Mesenchymal stem cell (in vitro differentiated cells and primary cell): ENCODE measurements around the gene OR9A2.

ENCODE experiments used
- DNase-seq: peaks from one replicate; pipeline ENCODE4 v3.0.0-alpha.2; 2013
- H2AFZ ChIP-seq: one replicate; pipeline ENCODE4 v1.6.1; 2013; ENCODE audit warnings: low read depth, mild to moderate bottlenecking, control low read depth, inconsistent platforms, low read length, moderate library complexity
- H2AK5ac ChIP-seq: 2 replicates; pipeline ENCODE4 v1.6.1; 2013; ENCODE audit warnings: low read length, moderate library complexity, mild to moderate bottlenecking, inconsistent platforms; ENCODE audit not compliant: severe bottlenecking
- H2BK120ac ChIP-seq: one replicate; pipeline ENCODE4 v1.6.1; 2013; ENCODE audit warnings: low read depth, mild to moderate bottlenecking, inconsistent platforms, low read length, moderate library complexity
- H2BK12ac ChIP-seq, 2 experiments: one replicate each; pipeline ENCODE4 v1.6.1; 2013; ENCODE audit warnings: inconsistent platforms in 2 of 2, low read length in 2 of 2, mild to moderate bottlenecking in 2 of 2, moderate library complexity in 2 of 2, control low read depth in 1 of 2
- H2BK15ac ChIP-seq: one replicate; pipeline ENCODE4 v1.6.1; 2013; ENCODE audit warnings: mild to moderate bottlenecking, low read depth, inconsistent platforms; ENCODE audit not compliant: poor library complexity, severe bottlenecking
- H2BK5ac ChIP-seq: 2 replicates; pipeline ENCODE4 v1.6.1; 2013; ENCODE audit warnings: low read depth, mild to moderate bottlenecking, low read length, control low read depth, inconsistent platforms; ENCODE audit not compliant: poor library complexity, severe bottlenecking
- H3K14ac ChIP-seq, 2 experiments: one replicate each; pipeline ENCODE4 v1.6.1; 2013; ENCODE audit warnings: inconsistent platforms in 2 of 2, low read length in 2 of 2, control low read depth in 1 of 2, mild to moderate bottlenecking in 1 of 2, moderate library complexity in 1 of 2
- H3K18ac ChIP-seq, 2 experiments: one replicate each; pipeline ENCODE4 v1.6.1; 2013; ENCODE audit warnings: inconsistent platforms in 2 of 2, low read length in 2 of 2, control low read depth in 1 of 2, low read depth in 1 of 2, mild to moderate bottlenecking in 1 of 2
- H3K23ac ChIP-seq, 2 experiments: one replicate each; pipeline ENCODE4 v1.6.1; 2013; ENCODE audit warnings: inconsistent platforms in 2 of 2, low read length in 2 of 2, mild to moderate bottlenecking in 2 of 2, moderate library complexity in 2 of 2, control low read depth in 1 of 2
- H3K27ac ChIP-seq: 2 replicates; pipeline ENCODE4 v1.5.1; 2013; ENCODE audit warnings: mild to moderate bottlenecking, moderate library complexity, low read length, control low read depth, inconsistent platforms; ENCODE audit not compliant: poor library complexity, severe bottlenecking
- H3K27me3 ChIP-seq, 2 experiments: 2 replicates each; pipeline versions ENCODE4 v1.6.1 to v1.7.0; 2013; ENCODE audit warnings: low read length in 2 of 2, mild to moderate bottlenecking in 2 of 2, moderate library complexity in 2 of 2, control low read depth in 1 of 2, inconsistent platforms in 1 of 2; ENCODE audit not compliant: control insufficient read depth in 1 of 2, insufficient read depth in 1 of 2
- H3K36me3 ChIP-seq, 2 experiments: 2 replicates each; pipeline versions ENCODE4 v1.6.1 to v1.7.0; 2013; ENCODE audit warnings: low read length in 2 of 2, control low read depth in 1 of 2, inconsistent platforms in 1 of 2, low read depth in 1 of 2, mild to moderate bottlenecking in 1 of 2; ENCODE audit not compliant: insufficient read depth in 2 of 2, control insufficient read depth in 1 of 2
- H3K4ac ChIP-seq, 2 experiments: one replicate each; pipeline ENCODE4 v1.6.1; 2013; ENCODE audit warnings: inconsistent platforms in 2 of 2, low read length in 2 of 2, mild to moderate bottlenecking in 2 of 2, moderate library complexity in 2 of 2, control low read depth in 1 of 2, low read depth in 1 of 2
- H3K4me1 ChIP-seq: 2 replicates; pipeline ENCODE4 v1.6.1; 2013; ENCODE audit warnings: low read depth, low read length, control low read depth; ENCODE audit not compliant: control insufficient read depth, insufficient read depth
- H3K4me2 ChIP-seq: 2 replicates; pipeline ENCODE4 v1.6.1; 2013; ENCODE audit warnings: low read length, mild to moderate bottlenecking, inconsistent platforms; ENCODE audit not compliant: poor library complexity, severe bottlenecking
- H3K4me3 ChIP-seq, 2 experiments: 2 replicates each; pipeline versions ENCODE4 v1.5.1 to v1.7.0; 2013; ENCODE audit warnings: low read length in 2 of 2, mild to moderate bottlenecking in 2 of 2, control low read depth in 1 of 2, low read depth in 1 of 2; ENCODE audit not compliant: insufficient read depth in 1 of 2
- H3K79me1 ChIP-seq: replicated peaks from 2 replicates; pipeline ENCODE4 v1.6.1; 2013; ENCODE audit warnings: mild to moderate bottlenecking, control low read depth, low read length, inconsistent platforms; ENCODE audit not compliant: poor library complexity, severe bottlenecking
- H3K9ac ChIP-seq: 2 replicates; pipeline ENCODE4 v1.7.0; 2013; ENCODE audit warnings: mild to moderate bottlenecking, low read length, moderate library complexity
- H3K9me3 ChIP-seq: 2 replicates; pipeline ENCODE4 v1.7.0; 2013; ENCODE audit warnings: mild to moderate bottlenecking, low read length; ENCODE audit not compliant: control insufficient read depth
- H4K8ac ChIP-seq: one replicate; pipeline ENCODE4 v1.6.1; 2013; ENCODE audit warnings: inconsistent platforms, mild to moderate bottlenecking, low read length, moderate library complexity
- H4K91ac ChIP-seq: one replicate; pipeline ENCODE4 v1.6.1; 2013; ENCODE audit warnings: mild to moderate bottlenecking, low read length, inconsistent platforms
- WGBS: methylation state at CpG from one replicate; pipeline ENCODE4 v1.1.7; 2013; ENCODE audit warnings: mixed read lengths; 5-methylcytosine and 5-hydroxymethylcytosine counted together

OR9A2 gene

DNA sequence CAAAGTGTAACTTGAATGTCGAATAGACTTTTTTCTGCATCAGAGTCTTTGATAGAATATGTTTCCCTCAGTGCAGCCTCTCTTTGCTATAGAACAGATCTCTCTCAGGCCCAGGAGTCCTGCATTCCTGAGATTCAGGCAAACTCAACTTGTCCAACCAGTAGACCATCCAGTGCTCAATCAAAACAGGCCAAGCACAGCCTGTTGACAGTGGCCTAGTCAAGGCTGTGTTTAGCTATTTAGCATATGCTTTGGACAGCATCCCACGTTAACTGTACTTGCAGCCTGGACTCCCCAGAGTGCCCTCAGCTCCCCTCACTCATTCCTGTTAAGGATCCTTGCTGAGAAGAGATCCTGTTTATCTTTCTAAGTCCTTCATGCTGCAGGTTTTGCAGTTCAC lies 41.5 kb upstream of the OR9A2 start:
- Histone ChIP-seq H4K8ac (no peak overlapping the region), H2AFZ (no peak overlapping the region), H3K4ac (no peak overlapping the region), H3K27me3 (peaks cover 0 to 2% of the 10 kb centered on the region in 2 experiments), H2BK12ac (no peak overlapping the region), H4K91ac (no peak overlapping the region), H2BK120ac (no peak overlapping the region), H3K4me1 (no peaks in the 10 kb centered on the region), H3K9ac (no peak overlapping the region), H2AK5ac (no peak overlapping the region), H2BK5ac (no peak overlapping the region), H3K4me3 (no peak overlapping the region), H3K79me1 (no peaks in the 10 kb centered on the region), H2BK15ac (no peak overlapping the region), H3K9me3 (no peaks in the 10 kb centered on the region), H3K27ac (no peak overlapping the region), H3K23ac (no peak overlapping the region), H3K4me2 (no peak overlapping the region), H3K14ac (no peak overlapping the region), H3K36me3 (no peaks in the 10 kb centered on the region), H3K18ac (no peak overlapping the region)
- WGBS, result 61% methylated on average over 2 of the region's 2 CpGs
- no peak for DNase-seq

GRCh38 chr7:143063741-143064140 lies 36.8 kb upstream of the OR9A2 start:
- Histone ChIP-seq H2BK5ac (no peak overlapping the region), H3K14ac (no peak overlapping the region), H3K9me3 (no peaks in the 10 kb centered on the region), H2AK5ac (no peak overlapping the region), H2BK12ac (no peak overlapping the region), H2AFZ (no peak overlapping the region), H3K27ac (no peak overlapping the region), H3K9ac (no peak overlapping the region), H3K4me3 (no peak overlapping the region), H3K4me2 (no peak overlapping the region), H3K79me1 (no peaks in the 10 kb centered on the region), H2BK120ac (no peak overlapping the region), H4K8ac (no peak overlapping the region), H2BK15ac (no peak overlapping the region), H3K36me3 (no peaks in the 10 kb centered on the region), H4K91ac (no peak overlapping the region), H3K23ac (no peak overlapping the region), H3K27me3 (no peaks in the 10 kb centered on the region), H3K18ac (no peak overlapping the region), H3K4me1 (no peaks in the 10 kb centered on the region), H3K4ac (no peak overlapping the region)
- 53% methylated on average over 3 of the region's 3 CpGs for WGBS
- no peak for DNase-seq

- Histone ChIP-seq H2BK120ac (no peak overlapping the region), H2BK12ac (no peak overlapping the region), H2BK15ac (no peak overlapping the region), H2AK5ac (no peak overlapping the region), H3K23ac (no peak overlapping the region), H3K36me3 (no peaks in the 10 kb centered on the region), H2AFZ (no peak overlapping the region), H3K9me3 (no peaks in the 10 kb centered on the region), H3K4me2 (no peak overlapping the region), H3K4ac (no peak overlapping the region), H3K27me3 (no peaks in the 10 kb centered on the region), H3K9ac (no peak overlapping the region), H3K79me1 (no peaks in the 10 kb centered on the region), H3K27ac (no peak overlapping the region), H3K4me3 (no peak overlapping the region), H3K18ac (no peak overlapping the region), H3K14ac (no peak overlapping the region), H4K8ac (no peak overlapping the region), H4K91ac (no peak overlapping the region), H2BK5ac (no peak overlapping the region), H3K4me1 (no peaks in the 10 kb centered on the region)
- DNase-seq, result no peak
Observed at GRCh38 chr7:143055754-143056153, 28.8 kb upstream of the OR9A2 start.

DNA sequence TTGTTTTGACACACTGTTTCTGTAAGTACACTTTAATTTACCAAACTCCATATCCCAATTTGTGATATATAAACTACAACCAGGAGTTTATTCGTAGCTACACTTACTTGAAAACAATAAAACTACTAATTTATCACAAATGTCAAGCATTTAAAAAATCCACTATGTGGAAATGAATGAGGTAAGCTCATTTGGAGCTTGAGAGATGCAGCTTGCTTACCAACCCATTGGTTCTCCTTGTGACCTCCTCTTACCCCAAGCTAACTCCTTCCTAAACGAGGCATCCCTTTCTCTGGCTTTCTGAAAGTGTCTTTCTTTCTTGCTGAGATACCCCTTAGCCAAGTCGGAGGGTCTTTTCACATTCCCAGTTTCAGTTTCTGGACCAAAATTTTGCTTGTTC lies 27.7 kb upstream of the OR9A2 start:
- no peak for DNase-seq
- Histone ChIP-seq H3K4me1 (no peaks in the 10 kb centered on the region), H4K8ac (no peak overlapping the region), H3K23ac (no peak overlapping the region), H3K36me3 (no peaks in the 10 kb centered on the region), H3K4ac (no peak overlapping the region), H2BK15ac (no peak overlapping the region), H2BK5ac (no peak overlapping the region), H3K9me3 (no peaks in the 10 kb centered on the region), H3K79me1 (no peaks in the 10 kb centered on the region), H2BK120ac (no peak overlapping the region), H3K4me3 (no peak overlapping the region), H2AFZ (no peak overlapping the region), H2BK12ac (no peak overlapping the region), H3K4me2 (no peak overlapping the region), H4K91ac (no peak overlapping the region), H2AK5ac (no peak overlapping the region), H3K27ac (no peak overlapping the region), H3K18ac (no peak overlapping the region), H3K14ac (no peak overlapping the region), H3K9ac (no peak overlapping the region), H3K27me3 (no peaks in the 10 kb centered on the region)
- 13% methylated on average over 1 of the region's 3 CpGs for WGBS
